HUES64 (cell line): ENCODE data around the gene SMIM22.

Experiments
- H3K27ac ChIP-seq: 2 replicates; pipeline ENCODE4 v1.7.0; 2013; ENCODE audit warnings: low read depth, low read length, inconsistent platforms
- H3K27me3 ChIP-seq: 2 replicates; pipeline ENCODE4 v1.6.1; 2013; ENCODE audit warnings: mild to moderate bottlenecking, low read length; ENCODE audit not compliant: insufficient read depth
- H3K36me3 ChIP-seq: 2 replicates; pipeline ENCODE4 v1.6.1; 2013; ENCODE audit warnings: mild to moderate bottlenecking, low read length; ENCODE audit not compliant: insufficient read depth
- H3K4me1 ChIP-seq: 2 replicates; pipeline ENCODE4 v1.6.1; 2013; ENCODE audit warnings: mild to moderate bottlenecking, low read length, moderate library complexity; ENCODE audit not compliant: insufficient read depth
- H3K4me3 ChIP-seq: 2 replicates; pipeline ENCODE4 v1.5.1; 2013; ENCODE audit warnings: mild to moderate bottlenecking, low read length, moderate library complexity
- H3K9ac ChIP-seq: 2 replicates; pipeline ENCODE4 v1.6.1; 2013; ENCODE audit warnings: mild to moderate bottlenecking, low read depth, low read length
- H3K9me3 ChIP-seq: 2 replicates; pipeline ENCODE4 v1.6.1; 2013; ENCODE audit warnings: low read depth, low read length; ENCODE audit not compliant: insufficient read depth
- WGBS: fragments of 150-250, 120-280 bp; methylation state at CpG from one replicate; pipeline ENCODE4 v1.1.7; 2013; ENCODE audit warnings: missing lambda C conversion rate; 5-methylcytosine and 5-hydroxymethylcytosine counted together

SMIM22 gene

GRCh38 chr16:4799171-4799855 lies 4.1 kb downstream of the SMIM22 start:
- no peak overlapping the region for H3K4me3 ChIP-seq
- WGBS = 95% methylated on average over 19 of the region's 19 CpGs

GRCh38 chr16:4800290-4801041 lies 5.3 kb downstream of the SMIM22 start:
- no peak overlapping the region for H3K9ac ChIP-seq
- H3K4me3 ChIP-seq = no peak overlapping the region
- H3K27me3 ChIP-seq = no peaks in the 10 kb centered on the region
- peaks cover 39% of the 10 kb centered on the region for H3K36me3 ChIP-seq
- peaks cover 11% of the 10 kb centered on the region; the same call in 1 of the 2 replicates for H3K4me1 ChIP-seq
- H3K27ac ChIP-seq = no peak overlapping the region
- WGBS = 92% methylated on average over 17 of the region's 17 CpGs
- no peaks in the 10 kb centered on the region for H3K9me3 ChIP-seq

More at GRCh38 chr16:4799171-4799855, 4.1 kb downstream of the SMIM22 start:
- Histone ChIP-seq H3K4me1 (peaks cover 11% of the 10 kb centered on the region; the same call in 1 of the 2 replicates), H3K9ac (no peak overlapping the region), H3K27ac (no peak overlapping the region), H3K9me3 (no peaks in the 10 kb centered on the region), H3K27me3 (no peaks in the 10 kb centered on the region), H3K36me3 (peaks cover 27% of the 10 kb centered on the region)

- Histone ChIP-seq H3K4me1 (peaks cover 11% of the 10 kb centered on the region; the same call in 1 of the 2 replicates), H3K27me3 (no peaks in the 10 kb centered on the region), H3K9me3 (no peaks in the 10 kb centered on the region), H3K27ac (peak overlapping the region; percentile 98; the same call in 1 of the 2 replicates), H3K4me3 (peak overlapping the region; percentile 66), H3K36me3 (peaks cover 44% of the 10 kb centered on the region), H3K9ac (peak overlapping the region; percentile 92)
- 48% methylated on average over 28 of the region's 29 CpGs for WGBS
These were observed 6.1 kb downstream of the SMIM22 start for GRCh38 chr16:4801051-4801961.

- Histone ChIP-seq H3K4me3 (peak within 1 kb of the TSS; percentile 66), H3K27me3 (no peaks in the 10 kb centered on the region), H3K4me1 (peaks cover 11% of the 10 kb centered on the region; the same call in 1 of the 2 replicates), H3K36me3 (peaks cover 46% of the 10 kb centered on the region), H3K27ac (peak within 1 kb of the TSS; percentile 98), H3K9ac (peak within 1 kb of the TSS; percentile 92), H3K9me3 (no peaks in the 10 kb centered on the region)
- under 1% methylated on average over 70 of the region's 70 CpGs for WGBS
These were observed 6.9 kb downstream of the SMIM22 start, which contains the start of gene ROGDI for GRCh38 chr16:4801962-4802658. ROGDI (minus strand) TSS chr16:4802633; CDS start chr16:4802571, 62 bp downstream.

- under 1% methylated on average over 58 of the region's 59 CpGs for WGBS
- H3K27me3 ChIP-seq = no peaks in the 10 kb centered on the region
- peaks cover 49% of the 10 kb centered on the region for H3K36me3 ChIP-seq
- H3K9me3 ChIP-seq = no peaks in the 10 kb centered on the region
- H3K4me3 ChIP-seq = peak overlapping the region; percentile 66
- peak overlapping the region; percentile 98 for H3K27ac ChIP-seq
- peaks cover 11% of the 10 kb centered on the region; the same call in 1 of the 2 replicates for H3K4me1 ChIP-seq
- peak overlapping the region; percentile 92 for H3K9ac ChIP-seq
These were observed 7.6 kb downstream of the SMIM22 start for GRCh38 chr16:4802659-4803287.

GRCh38 chr16:4803401-4803844 lies 8.3 kb downstream of the SMIM22 start:
- H3K27me3 ChIP-seq = no peaks in the 10 kb centered on the region
- WGBS = 61% methylated on average over 8 of the region's 8 CpGs
- no peaks in the 10 kb centered on the region for H3K9me3 ChIP-seq
- peaks cover 11% of the 10 kb centered on the region; the same call in 1 of the 2 replicates for H3K4me1 ChIP-seq
- peak overlapping the region; percentile 66 for H3K4me3 ChIP-seq
- H3K9ac ChIP-seq = peak overlapping the region; percentile 92
- peaks cover 49% of the 10 kb centered on the region for H3K36me3 ChIP-seq
- peak overlapping the region; percentile 98 for H3K27ac ChIP-seq

GRCh38 chr16:4803898-4804762 lies 9.0 kb downstream of the SMIM22 start:
- H3K4me1 ChIP-seq = peaks cover 11% of the 10 kb centered on the region; the same call in 1 of the 2 replicates
- peak overlapping the region; percentile 35; the same call in 1 of the 2 replicates for H3K27ac ChIP-seq
- no peaks in the 10 kb centered on the region for H3K27me3 ChIP-seq
- H3K4me3 ChIP-seq = no peak overlapping the region
- H3K9me3 ChIP-seq = no peaks in the 10 kb centered on the region
- WGBS = 86% methylated on average over 26 of the region's 26 CpGs
- H3K36me3 ChIP-seq = peaks cover 51% of the 10 kb centered on the region
- no peak overlapping the region for H3K9ac ChIP-seq

GRCh38 chr16:4805231-4805630 lies 10.1 kb downstream of the SMIM22 start:
- peaks cover 11% of the 10 kb centered on the region; the same call in 1 of the 2 replicates for H3K4me1 ChIP-seq
- no peaks in the 10 kb centered on the region for H3K27me3 ChIP-seq
- 95% methylated on average over 11 of the region's 11 CpGs for WGBS
- no peak overlapping the region for H3K9ac ChIP-seq
- no peak overlapping the region for H3K4me3 ChIP-seq
- peaks cover 53% of the 10 kb centered on the region for H3K36me3 ChIP-seq
- H3K27ac ChIP-seq = no peak overlapping the region
- no peaks in the 10 kb centered on the region for H3K9me3 ChIP-seq

- 95% methylated on average over 6 of the region's 6 CpGs for WGBS
- H3K36me3 ChIP-seq = peaks cover 62% of the 10 kb centered on the region
These were observed 11.1 kb downstream of the SMIM22 start for GRCh38 chr16:4806280-4806679.

More at GRCh38 chr16:4806280-4806679, 11.1 kb downstream of the SMIM22 start:
- peaks cover 10% of the 10 kb centered on the region; the same call in 1 of the 2 replicates for H3K4me1 ChIP-seq
- no peaks in the 10 kb centered on the region for H3K9me3 ChIP-seq
- H3K9ac ChIP-seq = no peak overlapping the region
- no peak overlapping the region for H3K27ac ChIP-seq
- H3K27me3 ChIP-seq = no peaks in the 10 kb centered on the region
- no peak overlapping the region for H3K4me3 ChIP-seq
